DOHH2 (cell line): ENCODE results near the gene PSG6.
"Not testable (repeated sequence)": the region's sequence is repeated elsewhere in the genome, so short reads cannot be mapped to it uniquely, and the experiment has no call there.

ENCODE experiments used
- EZH2phosphoT487 ChIP-seq: fragments of 200-600 bp; sonication (generic); IDR thresholded peaks from 2 replicates; pipeline ENCODE4 v1.6.1; 2017; ENCODE audit warnings: borderline replicate concordance, mild to moderate bottlenecking, antibody characterized with exemption, low read length, moderate library complexity, mixed read lengths
- TF ChIP-seq, protein P1 (sequence below): fragments of 200-600 bp; sonication (generic); IDR thresholded peaks from one replicate; pipeline ENCODE4 v1.5.1; 2014; ENCODE audit warnings: antibody characterized with exemption, mild to moderate bottlenecking, low read depth, low read length; ENCODE audit not compliant: poor library complexity, severe bottlenecking

DNA sequence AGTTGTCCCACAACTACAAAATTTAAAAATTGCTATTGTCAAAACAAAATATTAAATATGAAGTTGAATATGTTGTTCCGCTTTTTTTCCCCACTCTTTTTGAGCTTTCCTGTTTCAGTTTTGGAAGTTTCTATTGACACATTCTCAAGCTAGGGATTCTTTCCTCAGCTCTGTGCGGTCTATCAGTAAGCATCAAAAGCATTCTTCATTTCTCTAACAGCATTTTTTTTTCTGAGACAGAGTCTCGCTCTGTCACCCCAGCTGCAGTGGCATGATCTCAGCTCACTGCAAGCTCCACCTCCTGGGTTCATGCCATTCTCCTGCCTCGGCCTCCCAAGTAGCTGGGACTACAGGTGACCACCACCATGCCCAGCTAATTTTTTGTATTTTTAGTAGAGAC is 4.8 kb downstream of the PSG6 start:
- TF ChIP-seq, protein P1, sequence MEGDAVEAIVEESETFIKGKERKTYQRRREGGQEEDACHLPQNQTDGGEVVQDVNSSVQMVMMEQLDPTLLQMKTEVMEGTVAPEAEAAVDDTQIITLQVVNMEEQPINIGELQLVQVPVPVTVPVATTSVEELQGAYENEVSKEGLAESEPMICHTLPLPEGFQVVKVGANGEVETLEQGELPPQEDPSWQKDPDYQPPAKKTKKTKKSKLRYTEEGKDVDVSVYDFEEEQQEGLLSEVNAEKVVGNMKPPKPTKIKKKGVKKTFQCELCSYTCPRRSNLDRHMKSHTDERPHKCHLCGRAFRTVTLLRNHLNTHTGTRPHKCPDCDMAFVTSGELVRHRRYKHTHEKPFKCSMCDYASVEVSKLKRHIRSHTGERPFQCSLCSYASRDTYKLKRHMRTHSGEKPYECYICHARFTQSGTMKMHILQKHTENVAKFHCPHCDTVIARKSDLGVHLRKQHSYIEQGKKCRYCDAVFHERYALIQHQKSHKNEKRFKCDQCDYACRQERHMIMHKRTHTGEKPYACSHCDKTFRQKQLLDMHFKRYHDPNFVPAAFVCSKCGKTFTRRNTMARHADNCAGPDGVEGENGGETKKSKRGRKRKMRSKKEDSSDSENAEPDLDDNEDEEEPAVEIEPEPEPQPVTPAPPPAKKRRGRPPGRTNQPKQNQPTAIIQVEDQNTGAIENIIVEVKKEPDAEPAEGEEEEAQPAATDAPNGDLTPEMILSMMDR: not testable (repeated sequence)
- TF ChIP-seq EZH2phosphoT487: not testable (repeated sequence)
